Body of pancreas (tissue), 4 donors: ENCODE results near the gene ARHGAP6.

Experiments used
- POLR2A ChIP-seq, 3 donors: fragments of 450-650 bp; IDR thresholded peaks; one replicate each; pipeline ENCODE4 v1.6.1; 2016; ENCODE audit warnings: antibody characterized with exemption in 3 of 3, mild to moderate bottlenecking in 2 of 3
- TF ChIP-seq, protein P1 (sequence below), 7 experiments: fragments of 450-650 bp in 4 of 7; fragments of 200-600 bp in 3 of 7; sonication (generic) in 3 of 7; IDR thresholded peaks; one replicate each; pipeline ENCODE4 v1.5.1; 2016 to 2019; ENCODE audit warnings: antibody characterized with exemption in 7 of 7

DNA sequence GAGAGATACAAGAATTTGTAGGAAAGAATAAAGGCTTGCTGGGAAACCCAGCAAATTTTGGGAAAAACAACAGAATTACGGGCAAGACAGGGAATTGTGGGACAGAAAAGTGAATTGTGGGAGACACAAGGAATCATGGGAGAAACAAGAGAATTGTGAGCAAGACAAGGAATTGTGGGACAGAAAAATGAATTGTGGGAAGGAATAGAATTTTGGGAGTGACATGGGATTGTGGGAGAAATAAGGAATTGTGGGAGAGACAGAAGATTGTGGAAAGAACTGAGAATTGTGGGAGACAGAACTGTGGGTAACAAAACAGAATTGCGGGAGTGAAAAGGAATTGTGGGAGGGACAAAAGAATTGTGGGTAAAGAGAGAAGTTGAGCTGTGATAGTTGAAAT lies 555.8 kb downstream of the ARHGAP6 start:
- TF ChIP-seq, protein P1, sequence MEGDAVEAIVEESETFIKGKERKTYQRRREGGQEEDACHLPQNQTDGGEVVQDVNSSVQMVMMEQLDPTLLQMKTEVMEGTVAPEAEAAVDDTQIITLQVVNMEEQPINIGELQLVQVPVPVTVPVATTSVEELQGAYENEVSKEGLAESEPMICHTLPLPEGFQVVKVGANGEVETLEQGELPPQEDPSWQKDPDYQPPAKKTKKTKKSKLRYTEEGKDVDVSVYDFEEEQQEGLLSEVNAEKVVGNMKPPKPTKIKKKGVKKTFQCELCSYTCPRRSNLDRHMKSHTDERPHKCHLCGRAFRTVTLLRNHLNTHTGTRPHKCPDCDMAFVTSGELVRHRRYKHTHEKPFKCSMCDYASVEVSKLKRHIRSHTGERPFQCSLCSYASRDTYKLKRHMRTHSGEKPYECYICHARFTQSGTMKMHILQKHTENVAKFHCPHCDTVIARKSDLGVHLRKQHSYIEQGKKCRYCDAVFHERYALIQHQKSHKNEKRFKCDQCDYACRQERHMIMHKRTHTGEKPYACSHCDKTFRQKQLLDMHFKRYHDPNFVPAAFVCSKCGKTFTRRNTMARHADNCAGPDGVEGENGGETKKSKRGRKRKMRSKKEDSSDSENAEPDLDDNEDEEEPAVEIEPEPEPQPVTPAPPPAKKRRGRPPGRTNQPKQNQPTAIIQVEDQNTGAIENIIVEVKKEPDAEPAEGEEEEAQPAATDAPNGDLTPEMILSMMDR (IDR thresholded peaks at IDR 0.05) = no peak
- no peak for TF ChIP-seq POLR2A (IDR thresholded peaks at IDR 0.05)
